COLO668 (cell line): ENCODE data around the gene LDLRAP1.
"Not testable (repeated sequence)": the region's sequence is repeated elsewhere in the genome, so short reads cannot be mapped to it uniquely, and the experiment has no call there.

ENCODE experiments used
- DNase-seq: peaks from one replicate; lab custom pipeline; 2025; ENCODE audit not compliant: unreplicated experiment; lab: John Stamatoyannopoulos, UW

Gene LDLRAP1

DNA sequence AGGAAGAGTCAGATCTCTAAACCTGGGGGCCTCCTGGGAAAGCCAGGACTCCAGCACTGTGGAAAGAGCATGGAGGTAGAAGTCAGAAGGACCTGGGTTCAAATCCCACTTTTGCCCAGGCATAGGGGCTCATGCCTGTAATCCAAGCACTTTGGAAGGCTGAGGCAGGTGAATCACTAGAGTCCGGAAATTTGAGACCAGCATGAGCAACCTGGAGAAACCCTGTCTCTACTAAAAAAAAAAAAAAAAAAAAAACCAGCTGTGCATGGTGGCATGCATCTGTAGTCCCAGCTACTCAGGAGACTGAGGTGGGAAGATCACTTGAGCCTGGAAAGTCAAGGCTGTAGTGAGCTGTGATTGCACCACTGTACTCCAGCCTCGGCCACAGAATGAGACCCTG is 31.8 kb downstream of the LDLRAP1 start:
- DNase-seq, result no peak

- no peak for DNase-seq
These were observed 33.2 kb downstream of the LDLRAP1 start for GRCh38 chr1:25576459-25577133.

- DNase-seq, result peak; percentile 70
These were observed 33.9 kb downstream of the LDLRAP1 start for GRCh38 chr1:25577134-25577920.

DNA sequence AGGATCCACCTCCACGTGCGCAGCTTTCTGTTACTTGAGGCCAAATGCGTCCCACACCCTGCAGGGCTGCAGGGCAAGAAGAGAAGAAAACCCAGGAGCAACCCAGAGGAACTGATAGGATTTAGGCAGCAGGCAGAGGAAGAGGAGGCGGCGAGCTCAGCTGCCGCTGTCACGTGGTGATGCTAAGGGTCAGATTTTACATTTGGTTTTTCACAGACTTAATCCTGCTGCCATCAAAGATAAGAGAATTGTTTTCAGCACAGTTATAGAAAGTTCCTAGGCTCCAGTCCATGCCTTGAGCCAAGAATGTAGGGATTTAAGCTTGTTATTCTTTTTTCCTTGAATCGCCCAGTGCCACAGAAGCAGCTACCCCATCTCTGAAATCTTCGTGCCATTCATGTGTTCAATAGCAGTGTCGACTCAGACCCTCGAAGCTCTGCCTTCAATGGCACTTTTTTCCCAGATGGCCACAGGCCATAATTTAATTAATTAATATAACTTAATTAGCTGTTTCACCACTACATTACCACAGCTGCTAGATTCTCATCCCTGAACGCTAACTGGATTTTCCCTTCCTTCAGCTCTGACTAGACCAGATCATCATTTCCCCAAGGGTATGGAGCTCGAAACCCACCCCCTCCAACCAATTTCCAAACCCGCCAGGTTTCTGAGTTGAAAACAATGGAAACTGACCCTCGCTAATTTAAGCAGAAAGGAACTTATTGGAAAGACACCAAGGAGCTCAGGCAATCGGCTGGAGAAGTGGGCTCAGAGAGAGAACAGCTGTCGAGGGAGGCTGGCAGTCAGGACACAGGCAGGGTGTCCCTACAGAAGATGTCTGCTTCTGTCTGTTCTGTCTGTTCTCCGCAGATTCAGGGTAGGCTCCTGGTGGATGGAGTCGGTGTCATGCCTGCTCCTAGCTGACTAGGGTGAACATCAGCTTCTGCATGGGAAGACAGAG is 36.2 kb downstream of the LDLRAP1 start:
- no peak for DNase-seq

GRCh38 chr1:25580927-25581326 is 37.5 kb downstream of the LDLRAP1 start:
- DNase-seq, result no peak

DNA sequence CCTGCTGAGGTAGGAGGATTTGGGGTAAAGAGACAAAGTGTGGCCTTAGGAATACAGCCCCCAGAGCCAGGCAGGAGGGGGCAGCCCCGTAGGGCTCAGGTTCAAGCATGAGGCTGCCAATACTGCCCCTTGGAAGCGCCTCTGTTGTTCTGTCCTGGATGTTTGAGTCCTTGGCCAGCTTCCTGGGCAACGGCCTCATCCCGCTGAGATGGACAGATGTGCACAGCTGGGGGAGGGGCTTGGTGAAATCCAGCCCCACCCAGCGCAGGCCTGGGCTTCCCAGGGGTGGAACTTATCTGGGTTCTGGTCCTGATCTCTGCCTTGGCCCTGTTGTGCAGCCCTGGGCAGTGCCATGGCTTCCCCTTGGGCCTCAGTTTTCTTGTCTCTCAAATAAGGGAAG is 38.4 kb downstream of the LDLRAP1 start:
- no peak for DNase-seq

DNA sequence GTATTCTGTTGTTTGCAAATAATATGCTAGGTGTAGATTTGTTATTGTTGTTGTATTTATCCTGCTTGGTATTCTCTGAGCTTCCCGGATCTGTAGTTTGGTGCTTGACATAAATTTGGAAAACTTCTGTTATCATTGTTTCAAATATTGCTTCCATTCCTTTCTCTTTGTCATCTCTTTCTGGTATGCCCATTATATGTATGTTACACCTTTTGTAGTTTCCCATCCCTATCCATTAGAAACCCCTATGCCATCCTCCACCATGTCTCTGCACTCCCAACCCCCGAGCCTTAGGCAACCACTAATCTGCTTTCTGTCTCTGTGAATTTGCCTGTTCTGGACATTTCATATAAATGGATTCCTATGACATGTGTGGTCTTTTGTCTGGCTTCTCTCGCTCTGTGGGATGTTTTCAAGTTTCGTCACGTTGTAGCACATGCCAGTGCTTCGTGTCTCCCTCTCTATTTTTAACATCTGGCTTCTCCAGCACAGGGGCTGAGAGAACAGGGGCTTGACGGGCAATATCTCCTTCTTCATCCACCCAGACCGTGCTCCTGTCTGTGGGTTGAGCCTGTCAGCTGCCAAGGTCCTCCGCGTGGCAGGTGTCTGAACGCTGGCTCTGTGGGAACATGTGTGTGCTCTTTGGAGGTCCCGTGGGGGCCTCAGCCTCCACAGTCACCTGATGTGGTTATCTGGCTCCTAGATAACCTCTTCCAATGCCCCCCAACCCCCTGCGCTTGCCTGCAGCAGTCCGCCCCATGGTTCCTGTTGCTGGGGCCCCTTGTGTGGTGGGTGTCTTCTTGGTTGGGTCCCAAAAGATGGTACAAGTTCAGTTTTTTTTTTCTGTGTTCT is 40.3 kb downstream of the LDLRAP1 start:
- no peak for DNase-seq

- no peak for DNase-seq
These were observed 42.8 kb downstream of the LDLRAP1 start for GRCh38 chr1:25586181-25586588.

DNA sequence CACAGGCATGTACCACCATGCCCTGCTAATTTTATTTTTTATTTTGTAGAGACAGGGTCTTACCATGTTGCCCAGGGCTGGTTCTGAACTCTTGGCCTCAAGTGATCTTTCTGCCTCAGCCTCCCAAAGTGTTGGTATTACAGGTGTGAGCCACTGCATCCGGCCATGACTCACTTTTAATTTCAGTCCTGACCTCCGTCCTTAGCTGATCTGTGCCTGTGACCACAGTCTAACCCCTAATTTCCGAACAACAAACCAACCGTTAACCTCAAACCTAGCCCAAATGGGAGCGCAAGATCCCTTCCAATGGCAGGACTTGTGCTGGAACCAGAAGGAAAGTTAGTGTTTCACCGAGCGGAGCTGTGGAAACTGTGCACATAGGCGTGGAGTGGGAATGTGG is 43.9 kb downstream of the LDLRAP1 start:
- DNase-seq, result no peak

DNA sequence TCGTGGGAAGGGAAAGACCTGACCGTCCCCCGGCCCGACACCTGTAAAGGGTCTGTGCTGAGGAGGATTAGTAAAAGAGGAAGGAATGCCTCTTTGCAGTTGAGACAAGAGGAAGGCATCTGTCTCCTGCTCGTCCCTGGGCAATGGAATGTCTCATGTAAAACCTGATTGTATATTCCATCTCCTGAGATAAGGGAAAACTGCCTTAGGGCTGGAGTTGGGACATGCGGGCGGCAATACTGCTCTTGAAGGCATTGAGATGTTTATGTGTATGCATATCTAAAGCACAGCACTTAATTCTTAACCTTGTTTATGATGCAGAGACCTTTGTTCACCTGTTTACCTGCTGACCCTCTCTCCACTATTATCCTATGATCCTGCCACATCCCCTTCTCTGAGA is 44.8 kb downstream of the LDLRAP1 start:
- DNase-seq, result not testable (repeated sequence)

- DNase-seq, result not testable (repeated sequence)
These were observed 45.4 kb downstream of the LDLRAP1 start for GRCh38 chr1:25588786-25589185.

- DNase-seq, result no peak
These were observed 46.9 kb downstream of the LDLRAP1 start for GRCh38 chr1:25590096-25590824.

DNA sequence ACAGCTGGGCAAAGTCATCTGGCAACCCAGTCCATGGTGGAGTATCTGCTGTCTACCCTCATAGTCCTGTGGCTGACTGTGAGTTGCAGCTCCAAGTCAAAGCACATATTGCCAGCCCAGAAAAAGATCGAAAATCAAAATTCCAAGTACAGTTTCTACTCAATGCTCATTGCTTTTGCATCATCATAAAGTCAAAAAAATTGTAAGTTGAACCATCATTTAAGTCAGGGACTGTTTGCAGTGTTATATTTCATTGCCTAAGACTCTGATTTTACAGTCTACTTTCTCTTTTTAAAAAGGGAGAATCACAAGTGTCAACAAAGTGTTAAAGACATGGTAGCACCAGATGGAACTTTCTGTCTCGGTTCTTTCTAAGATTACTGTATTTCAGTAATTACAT is 50.5 kb downstream of the LDLRAP1 start:
- no peak for DNase-seq

- no peak for DNase-seq
These were observed 51.6 kb downstream of the LDLRAP1 start for GRCh38 chr1:25594971-25595370.

DNA sequence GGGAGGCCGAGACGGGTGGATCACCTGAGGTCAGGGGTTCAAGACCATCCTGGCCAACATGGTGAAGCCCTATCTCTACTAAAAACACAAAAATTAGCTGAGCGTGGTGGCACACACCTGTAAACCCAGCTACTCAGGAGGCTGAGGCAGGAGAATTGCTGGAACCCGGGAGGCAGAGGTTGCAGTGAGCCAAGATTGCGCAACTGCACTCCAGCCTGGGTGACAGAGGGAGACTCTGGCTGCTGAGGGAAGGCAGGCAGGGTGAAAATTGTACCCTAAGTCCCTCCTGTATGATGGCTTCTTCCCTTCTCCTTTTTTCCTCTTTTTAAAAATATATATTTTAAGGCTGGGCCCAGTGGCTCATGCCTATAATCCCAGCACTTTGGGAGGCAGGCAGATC is 53.2 kb downstream of the LDLRAP1 start:
- not testable (repeated sequence) for DNase-seq

DNA sequence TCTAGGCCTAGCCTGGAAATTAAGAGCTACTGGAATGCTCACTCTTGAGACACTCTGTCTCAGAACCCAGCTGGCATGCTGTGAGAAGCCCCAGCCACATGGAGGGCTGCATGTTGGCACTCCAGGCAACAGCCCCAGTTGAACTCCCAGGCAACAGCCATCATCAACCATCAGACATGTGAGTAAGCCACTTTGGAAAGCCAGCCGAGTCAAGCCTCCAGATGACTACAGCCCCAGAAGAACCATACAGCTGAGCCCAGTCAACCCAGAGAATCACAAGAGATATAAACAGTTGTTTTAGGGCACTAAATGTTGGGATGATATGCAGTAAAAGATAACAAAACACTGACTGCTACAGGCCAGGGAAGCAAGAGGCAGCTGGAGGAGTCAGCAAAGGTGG is 55.5 kb downstream of the LDLRAP1 start:
- DNase-seq, result no peak

DNA sequence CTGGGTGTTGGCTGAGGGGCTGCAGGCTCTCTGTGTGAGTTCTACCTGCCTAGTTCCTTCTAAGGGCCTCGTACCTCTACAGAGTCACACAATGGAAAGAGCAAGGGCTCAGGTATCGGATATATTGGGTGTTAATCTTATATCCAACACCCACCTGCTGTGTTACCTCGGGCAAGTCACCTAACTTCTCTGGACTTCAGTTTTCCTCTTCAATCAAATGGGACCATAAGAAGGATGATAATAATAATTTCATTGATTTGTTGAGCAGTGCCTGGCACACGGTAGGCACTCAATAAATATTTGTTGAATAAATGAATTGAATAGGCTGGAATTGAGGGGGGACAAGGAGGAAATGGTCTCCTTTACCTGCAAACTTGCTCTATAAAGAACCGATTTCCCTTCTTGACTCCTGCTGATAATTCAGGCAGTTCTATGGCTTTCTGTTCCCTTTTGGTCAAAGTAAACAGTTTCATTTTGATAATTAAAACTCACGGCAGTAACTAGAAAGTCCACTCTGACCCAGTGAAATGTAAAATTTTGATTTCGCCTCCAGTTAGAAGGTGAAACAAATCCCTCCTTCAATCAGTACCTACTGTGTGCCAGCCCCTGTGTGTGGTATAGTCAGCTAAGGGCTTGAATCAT is 56.7 kb downstream of the LDLRAP1 start:
- DNase-seq, result no peak

DNA sequence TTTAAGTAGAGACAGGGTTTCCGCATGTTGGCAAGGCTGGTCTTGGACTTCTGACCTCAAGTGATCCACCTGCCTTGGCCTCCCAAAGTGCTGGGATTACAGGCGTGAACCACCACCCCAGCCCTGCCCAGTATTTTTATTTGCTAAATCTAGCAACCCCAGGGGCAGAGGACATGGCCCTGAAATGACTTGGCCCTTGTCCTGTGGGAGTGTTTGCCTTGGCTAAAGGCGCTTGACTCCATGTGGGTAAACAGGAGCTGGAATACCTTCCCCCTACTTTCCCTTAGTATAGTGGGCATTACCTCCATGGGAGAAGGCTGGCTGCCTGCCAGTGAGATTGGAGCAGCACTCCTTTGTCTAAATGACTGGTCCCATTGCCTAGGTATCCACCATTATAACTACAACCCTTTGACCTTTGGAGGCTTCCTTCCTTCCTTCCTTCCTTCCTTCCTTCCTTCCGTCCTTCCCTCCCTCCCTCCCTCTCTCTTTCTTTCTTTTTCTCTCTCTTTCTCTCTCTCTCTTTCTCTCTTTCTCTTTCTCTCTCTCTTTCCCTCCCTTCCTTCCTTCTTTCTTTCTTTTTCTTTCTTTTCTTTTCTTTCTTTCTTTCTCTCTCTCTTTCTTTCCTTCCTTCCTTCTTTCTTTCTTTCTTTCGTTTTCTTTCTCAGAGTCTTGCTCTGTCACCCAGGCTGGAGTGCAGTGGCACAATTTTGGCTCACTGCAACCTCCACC is 57.7 kb downstream of the LDLRAP1 start:
- peak; percentile 74 for DNase-seq
